ENCODE measurements around the gene PTPRK.

GRCh38 chr6:128516514-128516898 is 3.9 kb downstream of the PTPRK start:
- no peak for TF ChIP-seq ZBTB40 (IDR thresholded peaks at IDR 0.05)
- no peak for TF ChIP-seq ZBTB40 (CRISPR knock-in tag; IDR thresholded peaks at IDR 0.05)
- no peak for TF ChIP-seq KAT2B (IDR thresholded peaks at IDR 0.05; ENCODE audit: low read depth, low read length)
- TF ChIP-seq NFRKB (IDR thresholded peaks at IDR 0.05; ENCODE audit: low read depth), result no peak
- TF ChIP-seq TCFL5 (CRISPR knock-in tag; conservative IDR thresholded peaks at IDR 0.05), result no peak

All from K562 (cell line).